Uterus (tissue), 4 donors: ENCODE data around the gene RANBP17. TPM values are rescaled to one million over a fixed set of nuclear protein-coding genes. Genes with fewer than 3 reads are reported as not detected.

ENCODE experiments used
- DNase-seq, 2 donors: peaks; one replicate each; pipeline ENCODE4 v3.0.0-alpha.2; 2019 to 2020
- H3K27ac ChIP-seq, 2 donors: fragments of 200-600 bp; sonication (generic); 1 replicate in 1 of 2; 2 replicates in 1 of 2; pipeline ENCODE4 v1.5.1; 2016 to 2018
- H3K27me3 ChIP-seq, 2 donors: fragments of 200-600 bp; sonication (generic); one replicate each; pipeline ENCODE4 v1.5.1; 2018 to 2019; ENCODE audit warnings: control low read depth in 1 of 2
- H3K36me3 ChIP-seq, 2 donors: fragments of 200-600 bp; sonication (generic); one replicate each; pipeline ENCODE4 v1.5.1; 2019; ENCODE audit warnings: control low read depth in 1 of 2
- H3K4me1 ChIP-seq, 2 donors: fragments of 200-600 bp; sonication (generic); one replicate each; pipeline ENCODE4 v1.5.1; 2018 to 2019; ENCODE audit warnings: control low read depth in 1 of 2
- H3K4me3 ChIP-seq, 2 donors: fragments of 200-600 bp; sonication (generic); 1 replicate in 1 of 2; 2 replicates in 1 of 2; pipeline ENCODE4 v1.5.1; 2018 to 2019; ENCODE audit warnings: mild to moderate bottlenecking in 1 of 2
- H3K9me3 ChIP-seq, 2 donors: fragments of 200-600 bp; sonication (generic); one replicate each; pipeline ENCODE4 v1.5.1; 2019; ENCODE audit warnings: control low read depth in 1 of 2
- CTCF ChIP-seq, 4 experiments: fragments of 200-600 bp in 2 of 4; fragments of 450-650 bp in 2 of 4; sonication (generic) in 2 of 4; IDR thresholded peaks; one replicate each; pipeline ENCODE4 v1.5.1; 2016 to 2019; ENCODE audit warnings: antibody characterized with exemption in 4 of 4, mild to moderate bottlenecking in 2 of 4, moderate library complexity in 1 of 4
- POLR2A ChIP-seq, 2 donors: fragments of 450-650 bp; IDR thresholded peaks; one replicate each; pipeline ENCODE4 v1.6.1; 2016; ENCODE audit warnings: antibody characterized with exemption in 2 of 2, mild to moderate bottlenecking in 1 of 2, moderate library complexity in 1 of 2
- intact Hi-C: fragments of 100-400 bp; cut with DNase I; formaldehyde crosslinking; loops from one replicate; pipeline ENCODE4 v1.15.1; 2023; ENCODE audit warnings: low total_unique reads
- total RNA-seq, 4 donors: library from RNA; depleted of rRNA in 3 of 4; stranded (reverse); fragments of >200 nt in 3 of 4; gene quantifications; one replicate each; pipeline versions ENCODE4 v1.1.0 to v1.2.4, GENCODE V29; 2014 to 2023
- donor health status: DM: yes; HTN: yes; CAD: no.

The RANBP17 gene
- total RNA-seq, 4 donors from 2014 or later, result 1.8 to 72.8 (median 7.6) TPM

GRCh38 chr5:171316258-171317121 lies 454.7 kb downstream of the RANBP17 start:
- no peak for DNase-seq
- intact Hi-C loops, result no loop called here
- Histone ChIP-seq H3K36me3 (no peaks in the 10 kb centered on the region), H3K27ac (no peak overlapping the region), H3K27me3 (peaks cover 11 to 72% of the 10 kb centered on the region in 2 donors), H3K9me3 (no peaks in the 10 kb centered on the region), H3K4me1 (peaks cover 0 to 27% of the 10 kb centered on the region in 2 donors), H3K4me3 (no peak overlapping the region)
- TF ChIP-seq CTCF (IDR thresholded peaks at IDR 0.05), result no peak
- no peak for TF ChIP-seq POLR2A (IDR thresholded peaks at IDR 0.05)

- peaks cover 8 to 65% of the 10 kb centered on the region in 2 donors for H3K27me3 ChIP-seq
- H3K9me3 ChIP-seq, result no peaks in the 10 kb centered on the region
- H3K27ac ChIP-seq, result no peak overlapping the region
- TF ChIP-seq CTCF (IDR thresholded peaks at IDR 0.05) (no peak), POLR2A (IDR thresholded peaks at IDR 0.05) (no peak)
- H3K4me3 ChIP-seq, result no peak overlapping the region
- peaks cover 0 to 21% of the 10 kb centered on the region in 2 donors for H3K4me1 ChIP-seq
- no peak for DNase-seq
- intact Hi-C loops, result no loop called here
- H3K36me3 ChIP-seq, result no peaks in the 10 kb centered on the region
Measured at GRCh38 chr5:171317230-171317629, 455.4 kb downstream of the RANBP17 start.

- TF ChIP-seq CTCF (IDR thresholded peaks at IDR 0.05), result no peak
- no peak for TF ChIP-seq POLR2A (IDR thresholded peaks at IDR 0.05)
- H3K27me3 ChIP-seq, result peaks cover 7 to 58% of the 10 kb centered on the region in 2 donors
- H3K4me1 ChIP-seq, result peaks cover 0 to 16% of the 10 kb centered on the region in 2 donors
- no peak overlapping the region for H3K27ac ChIP-seq
- intact Hi-C loops, result no loop called here
- no peaks in the 10 kb centered on the region for H3K36me3 ChIP-seq
- DNase-seq, result no peak
- H3K9me3 ChIP-seq, result no peaks in the 10 kb centered on the region
- H3K4me3 ChIP-seq, result no peak overlapping the region
Measured at GRCh38 chr5:171318026-171318425, 456.2 kb downstream of the RANBP17 start.

GRCh38 chr5:171321447-171321846 lies 459.6 kb downstream of the RANBP17 start:
- Histone ChIP-seq H3K4me1 (peaks cover 0 to 5% of the 10 kb centered on the region in 2 donors), H3K27me3 (peaks cover 2 to 29% of the 10 kb centered on the region in 2 donors), H3K4me3 (no peak overlapping the region), H3K36me3 (no peaks in the 10 kb centered on the region), H3K9me3 (no peaks in the 10 kb centered on the region), H3K27ac (no peak overlapping the region)
- no peak for DNase-seq
- TF ChIP-seq CTCF (IDR thresholded peaks at IDR 0.05), result no peak
- TF ChIP-seq POLR2A (IDR thresholded peaks at IDR 0.05), result no peak
- intact Hi-C loops, result no loop called here

- Histone ChIP-seq H3K27me3 (peaks cover 0 to 19% of the 10 kb centered on the region in 2 donors), H3K27ac (no peak overlapping the region), H3K36me3 (no peaks in the 10 kb centered on the region), H3K9me3 (no peaks in the 10 kb centered on the region), H3K4me3 (no peak overlapping the region), H3K4me1 (no peaks in the 10 kb centered on the region)
- intact Hi-C loops, result no loop called here
- no peak for TF ChIP-seq POLR2A (IDR thresholded peaks at IDR 0.05)
- TF ChIP-seq CTCF (IDR thresholded peaks at IDR 0.05), result no peak
- DNase-seq, result no peak
Measured at GRCh38 chr5:171322527-171322926, 460.7 kb downstream of the RANBP17 start.
